Right lung (tissue), 5 donors: ENCODE data around the gene GPC5. TPM values are rescaled to one million over a fixed set of nuclear protein-coding genes. Genes with fewer than 3 reads are reported as not detected.
A peak's percentile ranks its signal among the peaks of the same experiment; 100 is the strongest.
"Not testable (repeated sequence)": the region's sequence is repeated elsewhere in the genome, so short reads cannot be mapped to it uniquely, and the experiment has no call there.

Experiments
- DNase-seq, 2 donors: peaks; one replicate each; pipeline ENCODE4 v3.0.0-alpha.2; 2013
- polyA plus RNA-seq, 5 donors: library from polyadenylated mRNA; unstranded; fragments of 120-200 nt; gene quantifications; one replicate each; pipeline versions ENCODE4 v1.2.1 to v1.2.3, GENCODE V29; 2013; ENCODE audit warnings: inconsistent platforms in 1 of 5, low replicate concordance in 1 of 5; ENCODE audit not compliant: insufficient read length in 5 of 5, insufficient read depth in 1 of 5

GPC5 gene
- polyA plus RNA-seq, 5 donors, result 9.2 to 17.3 (median 14.9) TPM

- DNase-seq, result no peak
Observed at GRCh38 chr13:91878491-91878890, 480.1 kb downstream of the GPC5 start.

DNA sequence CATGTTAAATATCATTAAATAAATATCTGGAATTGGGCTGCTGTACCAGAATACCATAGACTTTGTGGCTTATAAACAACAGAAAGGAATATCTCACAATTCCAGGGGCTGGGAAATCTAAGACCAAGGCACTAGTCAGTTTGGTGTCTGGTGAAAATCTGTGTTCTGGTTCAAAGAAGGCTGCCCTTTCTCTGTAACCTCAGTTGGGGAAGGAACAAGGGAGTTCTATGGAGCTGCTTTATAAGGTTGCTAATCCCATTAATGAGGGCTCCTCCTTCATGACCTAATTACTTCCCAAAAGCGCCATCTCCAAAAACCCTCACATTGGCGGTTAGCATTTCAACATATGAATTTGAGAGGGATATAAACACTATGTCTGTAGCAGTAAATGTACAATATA lies 480.9 kb downstream of the GPC5 start:
- DNase-seq, result no peak

DNA sequence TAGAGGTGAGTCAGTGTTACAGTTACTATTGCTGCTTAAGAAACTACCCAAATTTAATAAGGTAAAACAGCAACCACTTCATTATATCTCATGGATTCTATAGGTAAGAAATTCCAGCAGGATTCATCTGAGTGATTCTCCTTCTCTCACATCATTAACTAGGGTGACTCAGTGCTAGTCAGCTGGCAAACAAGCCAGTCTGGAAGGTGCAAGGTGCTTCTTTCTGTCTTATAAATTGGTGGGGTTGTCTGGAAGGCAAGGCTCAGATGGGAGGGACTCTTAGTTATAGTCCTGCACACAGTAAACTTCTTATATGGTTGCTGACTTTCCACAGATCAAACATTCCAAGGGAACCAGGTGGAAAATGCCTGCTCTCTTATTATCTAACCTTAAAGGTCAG lies 484.5 kb downstream of the GPC5 start:
- no peak for DNase-seq

DNA sequence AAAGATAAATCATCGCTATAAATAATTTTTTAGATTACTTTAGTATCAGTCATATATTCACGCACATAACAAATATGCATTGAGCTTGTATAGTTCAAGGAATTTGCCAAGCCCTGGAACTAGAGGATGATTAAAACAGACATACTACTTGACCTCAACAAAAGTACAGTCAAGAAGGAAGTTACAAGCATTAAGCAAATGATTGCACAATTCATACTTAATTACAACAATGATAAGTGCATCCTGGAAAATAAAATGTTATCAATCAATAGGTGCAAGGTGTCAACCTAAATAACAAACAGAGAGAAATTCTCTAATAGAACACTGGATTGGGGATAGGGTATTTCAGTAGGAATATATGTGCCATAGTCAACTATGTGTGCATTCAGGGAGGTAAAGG lies 491.2 kb downstream of the GPC5 start:
- no peak for DNase-seq

DNA sequence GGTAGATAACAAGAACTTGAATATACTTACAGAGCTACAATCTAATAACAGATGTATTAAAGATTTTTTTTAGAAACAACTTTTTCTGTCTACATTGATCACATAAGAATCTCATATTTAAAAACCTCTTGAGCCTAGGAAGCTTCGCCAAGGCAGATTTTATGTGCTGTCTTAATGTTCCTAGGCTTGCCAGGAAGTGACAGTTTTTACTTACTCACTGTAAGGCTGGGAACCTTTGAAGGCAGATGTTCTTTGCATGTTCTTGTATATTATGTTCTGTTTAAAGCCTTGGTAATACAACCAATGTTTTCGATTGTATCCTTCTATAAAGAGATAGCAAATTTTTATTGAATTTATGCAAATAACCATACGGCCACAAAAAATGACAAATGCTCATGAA lies 492.7 kb downstream of the GPC5 start:
- no peak for DNase-seq

DNA sequence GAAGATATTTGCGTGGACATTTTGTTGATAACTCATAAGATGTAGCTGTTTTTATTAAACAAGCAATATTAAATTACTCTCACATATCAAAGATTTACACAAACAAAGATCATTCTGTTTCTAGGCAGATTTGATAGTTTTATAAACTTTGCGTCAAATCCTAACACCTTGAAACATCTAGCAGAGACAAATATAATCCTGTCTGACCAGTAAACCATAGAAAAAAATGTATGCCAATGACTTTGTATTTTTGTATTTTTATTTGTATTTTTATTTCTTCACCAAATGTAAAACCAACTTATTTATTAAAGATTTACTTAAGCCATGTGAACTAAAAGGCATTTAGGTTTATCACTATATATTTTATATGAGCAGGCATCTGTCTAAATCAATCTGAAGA lies 494.6 kb downstream of the GPC5 start:
- DNase-seq, result no peak

DNA sequence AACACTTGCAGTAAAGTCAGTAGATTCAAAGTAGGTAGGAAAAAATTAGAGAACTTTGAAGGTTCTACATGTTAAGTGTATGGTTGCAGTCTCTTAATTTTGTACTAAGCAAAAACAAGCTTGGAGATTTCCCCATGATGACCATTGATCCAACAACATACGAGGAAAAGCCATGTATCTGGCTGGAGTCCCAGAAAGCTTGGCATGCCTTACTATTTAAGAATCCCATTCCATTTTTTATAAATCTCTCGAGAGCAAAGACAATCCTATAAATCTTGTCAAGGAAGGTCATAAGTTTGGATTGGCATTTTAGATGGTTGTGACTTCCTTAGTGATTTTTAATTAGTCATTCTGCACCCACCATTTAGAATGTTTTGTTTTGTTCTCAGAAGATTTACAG lies 495.9 kb downstream of the GPC5 start:
- DNase-seq, result peak; percentile 21 to 25

DNA sequence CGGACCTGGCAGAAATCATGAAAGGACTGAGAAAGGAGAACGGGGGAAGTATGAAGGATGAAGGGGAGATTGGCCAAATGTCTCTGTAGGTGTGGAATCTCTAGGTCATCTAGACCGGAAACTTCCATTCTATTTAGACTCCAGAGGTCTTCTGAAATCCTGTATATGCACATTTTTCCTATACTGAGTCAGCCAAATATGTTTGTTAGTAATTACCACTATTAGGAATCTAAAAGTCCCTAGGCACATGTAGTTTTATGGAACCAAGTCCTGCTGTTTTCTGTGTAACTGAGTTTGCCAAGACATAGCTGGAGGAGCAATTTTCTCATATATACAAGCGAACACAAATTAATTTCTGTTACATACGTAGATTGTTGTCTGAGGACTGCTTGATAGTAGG lies 498.1 kb downstream of the GPC5 start:
- no peak for DNase-seq

DNA sequence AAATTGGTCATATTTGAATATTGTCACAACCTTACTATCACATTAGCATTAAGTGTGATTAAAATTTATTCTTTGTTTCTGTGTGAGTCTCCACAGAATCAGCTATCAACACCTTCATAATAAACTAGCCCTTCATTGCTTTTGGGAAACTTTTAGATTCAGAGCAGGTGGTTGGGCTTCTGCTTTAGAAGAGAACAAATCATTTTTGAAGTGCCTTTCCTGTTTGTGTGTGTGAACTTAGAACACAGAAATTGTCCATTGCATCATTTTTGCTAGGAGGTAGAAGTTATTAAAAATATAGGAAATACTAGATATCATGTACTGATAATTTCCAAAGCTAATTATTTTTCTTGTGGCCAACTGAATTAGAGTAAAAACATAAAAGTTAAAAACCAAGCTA lies 500.6 kb downstream of the GPC5 start:
- not testable (repeated sequence) for DNase-seq

GRCh38 chr13:91902291-91902690 lies 503.9 kb downstream of the GPC5 start:
- no peak for DNase-seq

- DNase-seq, result no peak
Observed at GRCh38 chr13:91904005-91904404, 505.6 kb downstream of the GPC5 start.

DNA sequence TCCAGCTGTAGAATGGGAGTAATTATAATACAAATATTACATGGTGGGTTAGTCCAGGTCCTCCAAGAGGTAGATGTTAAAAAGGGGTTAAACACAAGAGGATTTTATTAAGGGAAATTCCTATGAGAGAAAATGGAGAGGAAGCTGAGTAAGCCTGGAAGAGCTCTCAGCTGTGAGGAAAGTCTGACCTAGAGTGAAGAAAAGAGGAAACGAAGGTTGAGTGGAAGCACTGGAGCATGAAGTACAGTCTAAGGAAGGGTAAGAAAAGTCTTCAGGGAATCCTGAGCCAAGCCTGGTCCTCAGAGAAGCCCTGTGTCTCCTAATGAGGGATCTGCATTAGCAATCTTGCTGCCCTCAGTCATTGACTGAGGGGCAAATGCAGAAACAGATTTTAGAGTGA lies 506.2 kb downstream of the GPC5 start:
- no peak for DNase-seq

GRCh38 chr13:91907398-91907797 lies 509.0 kb downstream of the GPC5 start:
- no peak for DNase-seq

DNA sequence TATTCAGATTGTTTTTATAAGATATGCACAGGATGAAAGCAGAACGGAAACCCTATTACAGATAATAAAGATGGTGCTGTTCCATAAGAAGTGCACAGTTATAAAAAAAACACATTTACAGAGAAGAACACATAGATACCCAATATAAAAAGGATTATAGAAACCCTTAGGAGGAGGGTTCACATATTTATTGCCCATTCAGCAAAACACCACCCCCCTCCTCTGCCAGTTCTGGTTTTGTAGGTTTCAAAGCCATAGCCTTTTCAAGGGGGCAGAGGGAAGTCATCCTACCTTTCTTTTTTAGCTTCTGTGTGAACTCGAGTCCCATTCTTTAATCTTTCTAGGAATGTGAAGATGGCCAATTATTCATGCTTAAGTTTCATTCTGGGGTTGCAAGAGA lies 511.2 kb downstream of the GPC5 start:
- no peak for DNase-seq

DNA sequence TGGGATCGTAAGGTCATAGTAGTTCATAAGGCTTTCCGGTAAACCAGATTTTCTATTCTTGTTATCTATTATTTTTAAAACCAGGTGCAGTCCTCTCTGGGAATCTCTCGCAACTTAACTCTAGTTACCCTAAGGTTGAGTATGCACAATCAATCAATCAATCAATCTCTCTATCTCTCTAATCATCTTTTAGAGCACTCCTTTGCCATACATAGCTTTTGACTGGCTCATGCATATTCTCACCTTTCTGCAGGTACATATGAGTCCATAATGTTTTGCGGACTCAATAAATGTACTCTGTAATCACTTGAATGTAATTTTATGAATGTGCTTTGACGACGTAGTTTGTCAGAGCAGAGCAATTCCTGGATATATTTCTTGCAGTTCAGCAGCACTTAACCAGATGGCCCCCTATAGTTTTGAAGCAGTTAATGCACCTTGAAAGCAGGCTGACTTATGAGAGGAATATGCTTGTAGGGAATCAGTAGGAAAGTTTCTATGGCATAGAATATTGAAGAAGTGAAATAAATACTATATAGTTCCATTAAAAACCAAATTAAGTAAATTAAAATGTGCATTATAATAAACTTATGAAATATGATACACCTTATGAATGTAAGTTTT lies 524.7 kb downstream of the GPC5 start:
- no peak for DNase-seq

- DNase-seq, result no peak
Observed at GRCh38 chr13:91930687-91931086, 532.3 kb downstream of the GPC5 start.

DNA sequence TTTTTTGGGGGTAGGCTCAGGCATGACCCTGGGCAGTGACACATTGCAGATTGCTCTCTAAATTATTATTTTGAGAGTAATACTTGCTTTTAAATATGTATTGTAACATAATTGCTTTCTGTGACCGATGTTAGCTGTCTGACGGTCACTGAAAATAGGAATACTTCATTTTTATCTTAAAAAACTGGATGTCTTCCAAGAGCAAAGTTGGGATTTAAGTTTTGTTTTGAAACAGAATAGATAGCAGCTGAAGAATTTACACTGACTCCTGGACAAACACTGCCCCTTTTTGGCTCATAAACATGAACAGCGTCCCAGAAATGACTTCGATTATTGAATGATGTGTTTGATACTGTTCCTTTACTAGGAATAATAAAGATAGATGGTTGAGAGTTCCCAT lies 535.9 kb downstream of the GPC5 start:
- peak; percentile 48 to 63 for DNase-seq

DNA sequence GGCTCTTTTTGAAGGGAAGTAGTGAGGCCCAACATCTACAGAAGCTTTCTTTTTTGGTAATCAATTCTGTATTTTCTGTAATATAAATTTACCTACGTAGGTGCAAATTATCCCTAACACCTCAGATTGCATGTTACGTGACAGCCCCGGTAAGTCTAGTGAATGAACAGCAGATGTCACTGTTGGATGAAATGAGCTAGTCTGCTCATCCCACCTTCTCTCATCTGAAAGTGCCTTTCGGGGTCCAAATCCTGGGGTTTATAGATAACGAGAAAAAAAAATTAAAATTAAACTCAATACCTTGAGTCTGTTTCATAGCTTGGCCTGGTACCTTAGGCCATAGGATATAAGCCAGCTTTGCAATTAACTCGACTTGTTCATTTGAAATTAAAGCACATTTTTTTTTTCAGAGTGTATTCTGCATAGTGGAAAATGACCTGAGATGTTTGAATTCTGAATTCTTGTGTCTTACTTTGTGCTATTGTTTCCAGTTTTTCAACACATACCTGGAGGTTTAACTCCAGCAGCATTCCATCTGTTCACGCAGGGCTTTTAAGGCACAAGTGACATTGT lies 548.2 kb downstream of the GPC5 start:
- peak; percentile 23 to 31 for DNase-seq

DNA sequence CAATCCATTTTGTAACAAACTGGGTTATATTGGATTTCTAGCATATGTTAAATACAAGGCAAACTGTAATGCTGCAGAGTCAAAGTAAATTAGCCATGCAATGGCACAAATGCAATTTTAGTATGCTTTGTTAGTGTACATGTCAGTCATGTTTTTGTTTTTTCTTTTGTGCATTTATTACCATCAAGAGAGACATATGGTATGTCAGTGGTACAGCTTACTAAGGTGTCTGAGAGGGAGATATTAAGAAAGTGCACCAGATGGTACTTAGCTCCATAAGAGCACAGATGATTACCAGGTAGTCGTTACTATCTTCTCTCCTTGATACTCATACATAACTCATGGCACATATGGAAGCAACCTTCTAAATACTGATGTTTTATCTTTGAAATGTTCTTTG lies 550.3 kb downstream of the GPC5 start:
- DNase-seq, result no peak

- DNase-seq, result no peak
Observed at GRCh38 chr13:91950803-91951202, 552.4 kb downstream of the GPC5 start.

- DNase-seq, result no peak
Observed at GRCh38 chr13:91955546-91956355, 557.3 kb downstream of the GPC5 start.

GRCh38 chr13:91960947-91961346 lies 562.5 kb downstream of the GPC5 start:
- no peak for DNase-seq

DNA sequence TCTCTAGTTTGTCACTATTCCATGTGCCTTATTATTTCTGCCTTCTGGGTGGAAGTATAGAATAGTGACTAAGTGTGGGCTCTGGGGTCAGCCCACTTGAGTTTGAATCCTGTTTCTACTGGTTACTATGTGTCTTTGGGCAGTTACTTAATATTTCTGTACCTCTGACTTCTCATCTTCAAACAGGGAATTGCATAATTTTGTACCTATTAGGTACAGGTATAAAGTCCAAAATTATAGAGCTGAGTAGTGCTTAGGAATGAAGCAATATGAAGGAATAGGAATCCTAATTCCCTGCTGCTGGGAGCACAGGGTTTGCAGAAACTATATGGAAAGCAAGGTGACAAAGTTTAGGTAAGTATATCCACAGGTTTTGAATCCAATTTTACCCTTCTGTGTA lies 564.5 kb downstream of the GPC5 start:
- no peak for DNase-seq
